SKM-1 (cell line): ENCODE results near the gene GCSAML.

Experiments used
- DNase-seq: peaks from one replicate; lab custom pipeline; 2025; ENCODE audit not compliant: unreplicated experiment; lab: John Stamatoyannopoulos, UW

The GCSAML gene

GRCh38 chr1:247562198-247562597 lies 13.3 kb downstream of the GCSAML start:
- no peak for DNase-seq

- no peak for DNase-seq
Observed at GRCh38 chr1:247574236-247574635, 25.3 kb downstream of the GCSAML start.

- no peak for DNase-seq
Observed at GRCh38 chr1:247574664-247575063, 25.7 kb downstream of the GCSAML start.

GRCh38 chr1:247576514-247576913 lies 27.6 kb downstream of the GCSAML start:
- DNase-seq, result peak; percentile 83

GRCh38 chr1:247578946-247579460 lies 30.1 kb downstream of the GCSAML start:
- DNase-seq, result no peak

- no peak for DNase-seq
Observed at GRCh38 chr1:247588060-247588459, 39.1 kb downstream of the GCSAML start, which contains the start of gene OR2G2. Gene OR2G2 (plus strand): TSS chr1:247588360. CDS start chr1:247588360, 0 bp downstream.

GRCh38 chr1:247605286-247605685 lies 56.4 kb downstream of the GCSAML start, which contains the start of gene OR2G3:
Gene OR2G3 (plus strand): TSS chr1:247605586. CDS start chr1:247605586, 0 bp downstream.
- no peak for DNase-seq

- DNase-seq, result no peak
Observed at GRCh38 chr1:247613405-247613804, 64.5 kb downstream of the GCSAML start.

DNA sequence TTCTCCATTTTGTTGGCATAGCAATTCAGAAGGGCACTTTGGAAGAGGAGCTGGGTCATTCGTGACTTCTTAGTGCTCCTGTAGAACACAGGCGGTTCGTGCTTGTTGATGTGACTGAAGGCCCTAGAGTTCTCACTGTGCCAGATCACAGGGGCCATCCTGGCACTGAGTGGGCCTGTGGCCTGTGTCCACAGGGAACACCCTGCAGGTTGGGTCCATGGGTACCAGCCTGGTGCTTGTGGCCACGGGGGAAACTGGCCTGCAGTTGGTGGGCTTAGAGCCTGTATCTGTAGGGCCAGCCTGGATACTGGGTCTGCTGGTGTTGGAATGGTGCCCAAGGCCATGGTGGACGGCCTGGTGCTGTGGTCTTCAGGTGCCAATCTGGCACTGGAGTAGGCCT lies 65.7 kb downstream of the GCSAML start:
- DNase-seq, result no peak
